Ishikawa (cell line): ENCODE results near the gene BEAN1.

ENCODE experiments used
- EP300 ChIP-seq: IDR thresholded peaks from 2 replicates; pipeline ENCODE4 v1.6.1; 2012; ENCODE audit warnings: borderline replicate concordance
- NFIC ChIP-seq: IDR thresholded peaks from 2 replicates; pipeline ENCODE4 v1.6.1; 2012
- RAD21 ChIP-seq: IDR thresholded peaks from 2 replicates; pipeline ENCODE4 v1.6.1; 2012; ENCODE audit warnings: low read depth
- REST ChIP-seq: IDR thresholded peaks from 2 replicates; pipeline ENCODE4 v1.6.1; 2012; ENCODE audit warnings: low read depth, mild to moderate bottlenecking
- TEAD4 ChIP-seq: IDR thresholded peaks from 2 replicates; pipeline ENCODE4 v1.6.1; 2012

GRCh38 chr16:66459878-66460277 lies 32.8 kb downstream of the BEAN1 start:
- TF ChIP-seq RAD21 = no peak
- TF ChIP-seq TEAD4 = no peak
- no peak for TF ChIP-seq EP300
- TF ChIP-seq REST = no peak
- TF ChIP-seq NFIC = no peak
